Endothelial cell of umbilical vein (primary cell): ENCODE measurements around the gene SPSB1. TPM values are rescaled to one million over a fixed set of nuclear protein-coding genes. Genes with fewer than 3 reads are reported as not detected.

Experiments
- BruUV-seq: library from RNA; stranded (reverse); fragments of 400-500 nt; replicated peaks from 2 replicates; lab custom pipeline; 2021; lab: Mats Ljungman, UMichigan
- CTCF ChIA-PET: fragments of 300-600, 350-600 bp; sonication (Branson Sonifier 250); formaldehyde crosslinking; loops from one replicate; lab custom pipeline; 2021; ENCODE audit warnings: antibody characterized with exemption, inconsistent platforms; lab: Charles Lee
- POLR2A ChIA-PET: fragments of 300-600, 350-600 bp; sonication (Branson Sonifier 250); formaldehyde crosslinking; loops from one replicate; lab custom pipeline; 2021; ENCODE audit warnings: antibody characterized with exemption, inconsistent platforms; lab: Charles Lee
- DNase-seq: peaks from one replicate; pipeline ENCODE4 v3.0.0-alpha.2; 2011; ENCODE audit warnings: low read depth, low spot score
- FAIRE-seq: peaks from 2 replicates; lab custom pipeline; 2011; peaks lifted over from hg19 to GRCh38; lab: Jason Lieb, UNC
- H2AFZ ChIP-seq: 2 replicates; pipeline ENCODE4 v1.6.0; 2012; ENCODE audit warnings: low read depth, low read length, control low read depth, inconsistent platforms
- H3K27ac ChIP-seq: 2 replicates; pipeline ENCODE4 v1.5.1; 2011; ENCODE audit warnings: low read depth, mild to moderate bottlenecking, control low read depth, low read length, moderate library complexity; ENCODE audit not compliant: insufficient read depth
- H3K27me3 ChIP-seq, 2 experiments: 2 replicates each; pipeline versions ENCODE4 v1.6.0 to v1.6.1; 2011; ENCODE audit warnings: low read length in 2 of 2, mixed read lengths in 1 of 2; ENCODE audit not compliant: control insufficient read depth in 2 of 2, insufficient read depth in 2 of 2
- H3K36me3 ChIP-seq, 2 experiments: 2 replicates in 1 of 2; 3 replicates in 1 of 2; pipeline ENCODE4 v1.5.1; 2011; ENCODE audit warnings: low read length in 2 of 2, mild to moderate bottlenecking in 1 of 2, moderate library complexity in 1 of 2; ENCODE audit not compliant: control insufficient read depth in 2 of 2, insufficient read depth in 2 of 2; ENCODE audit errors: extremely low read depth in 1 of 2
- H3K4me1 ChIP-seq: 3 replicates; pipeline ENCODE4 v1.5.1; 2011; ENCODE audit warnings: mild to moderate bottlenecking, low read length; ENCODE audit not compliant: control insufficient read depth, insufficient read depth; ENCODE audit errors: extremely low read depth
- H3K4me2 ChIP-seq: 2 replicates; pipeline ENCODE4 v1.6.1; 2011; ENCODE audit warnings: low read length, control low read depth, mixed read lengths; ENCODE audit not compliant: insufficient read depth
- H3K4me3 ChIP-seq, 3 experiments: fragments of 200-600 bp in 1 of 3; sonication (generic), shearing (Covaris generic) in 1 of 3; replicated peaks in 1 of 3; 2 replicates each; pipeline ENCODE4 v1.5.1; 2011 to 2016; ENCODE audit warnings: control low read depth in 3 of 3, low read length in 3 of 3, mild to moderate bottlenecking in 2 of 3, inconsistent platforms in 1 of 3, low read depth in 1 of 3, moderate library complexity in 1 of 3; ENCODE audit not compliant: insufficient read depth in 1 of 3
- H3K79me2 ChIP-seq: 2 replicates; pipeline ENCODE4 v1.6.0; 2012; ENCODE audit warnings: low read length, inconsistent platforms; ENCODE audit not compliant: control insufficient read depth, insufficient read depth
- H3K9ac ChIP-seq: replicated peaks from 2 replicates; pipeline ENCODE3; 2011; ENCODE audit warnings: low read length, control low read depth; ENCODE audit not compliant: insufficient read depth; ENCODE audit errors: extremely low read depth
- H3K9me1 ChIP-seq: replicated peaks from 3 replicates; pipeline ENCODE4 v1.6.0; 2011; ENCODE audit warnings: mild to moderate bottlenecking, low read length; ENCODE audit not compliant: control insufficient read depth, insufficient read depth; ENCODE audit errors: extremely low read depth
- H3K9me3 ChIP-seq: replicated peaks from 2 replicates; pipeline ENCODE4 v1.5.1; 2012; ENCODE audit warnings: low read length, inconsistent platforms; ENCODE audit not compliant: control insufficient read depth, insufficient read depth
- H4K20me1 ChIP-seq: replicated peaks from 2 replicates; pipeline ENCODE3; 2011; ENCODE audit warnings: mild to moderate bottlenecking, low read length; ENCODE audit not compliant: control insufficient read depth, insufficient read depth; ENCODE audit errors: extremely low read depth
- EZH2 ChIP-seq: IDR thresholded peaks from 2 replicates; pipeline ENCODE4 v1.6.1; 2012; ENCODE audit warnings: borderline replicate concordance, low read depth, mild to moderate bottlenecking, moderate library complexity, low read length, inconsistent platforms; ENCODE audit not compliant: severe bottlenecking
- FOS ChIP-seq: IDR thresholded peaks from 2 replicates; pipeline ENCODE4 v1.6.1; 2011; ENCODE audit warnings: mild to moderate bottlenecking, low read length, moderate library complexity, borderline replicate concordance; ENCODE audit not compliant: insufficient read depth
- GATA2 ChIP-seq: IDR thresholded peaks from 2 replicates; pipeline ENCODE4 v1.7.0; 2011; ENCODE audit warnings: low read depth, mild to moderate bottlenecking, moderate library complexity, mixed read lengths, low read length; ENCODE audit not compliant: insufficient read length, insufficient read depth
- JUN ChIP-seq: IDR thresholded peaks from 2 replicates; pipeline ENCODE4 v1.6.1; 2011; ENCODE audit warnings: borderline replicate concordance, low read depth; ENCODE audit not compliant: insufficient read length, insufficient read depth
- MYC ChIP-seq: IDR thresholded peaks from one replicate; pipeline ENCODE4 v1.6.1; 2011; ENCODE audit warnings: mild to moderate bottlenecking, low read depth, low read length
- POLR2A ChIP-seq: IDR thresholded peaks from 2 replicates; pipeline ENCODE4 v1.6.1; 2012; ENCODE audit warnings: low read depth, mild to moderate bottlenecking, control low read depth, low read length
- POLR2AphosphoS5 ChIP-seq: IDR thresholded peaks from 2 replicates; pipeline ENCODE4 v1.6.1; 2012; ENCODE audit warnings: low read depth, mild to moderate bottlenecking, control low read depth, low read length, moderate library complexity; ENCODE audit not compliant: insufficient read depth
- dilution Hi-C: fragments of 300-500 bp; cut with MboI; formaldehyde crosslinking; loops from one replicate; pipeline ENCODE4 v1.15.0; 2019; ENCODE audit warnings: low sequenced_read_pairs; ENCODE audit not compliant: extremely low pct_ligation_motif_present
- intact Hi-C: fragments of 100-400 bp; cut with micrococcal nuclease; formaldehyde crosslinking; loops from one replicate; pipeline ENCODE4 v1.10.0; 2022
- polyA plus RNA-seq, 4 experiments: library from polyadenylated mRNA; depleted of rRNA in 3 of 4; stranded (reverse) in 3 of 4; unstranded in 1 of 4; fragments of >200 nt; gene quantifications; 2 replicates each; pipeline versions ENCODE4 v1.2.1 to v1.2.3, GENCODE V29; 2011 to 2012; ENCODE audit warnings: missing spikeins in 1 of 4
- total RNA-seq: library from RNA; stranded (reverse); gene quantifications from 2 replicates; pipeline ENCODE4 v1.2.3, GENCODE V29; 2021
- TF ChIP-seq, protein P1 (sequence below), 2 donors: IDR thresholded peaks; 1 replicate in 1 of 2; 2 replicates in 1 of 2; pipeline ENCODE4 v1.5.1; 2011; ENCODE audit warnings: low read length in 2 of 2, mild to moderate bottlenecking in 2 of 2, moderate library complexity in 2 of 2, control low read depth in 1 of 2, inconsistent platforms in 1 of 2, low read depth in 1 of 2; ENCODE audit not compliant: insufficient read depth in 1 of 2; ENCODE audit errors: extremely low read depth in 1 of 2
- TF ChIP-seq, protein P2 (sequence below): IDR thresholded peaks from 2 replicates; pipeline ENCODE4 v1.6.1; 2011; ENCODE audit not compliant: insufficient read depth, insufficient read length

Gene SPSB1
- total and polyA plus RNA-seq, 2 donors (not counting 3 experiments of a cell fraction or from before 2014, with no cell fraction given) = 41.9 to 61.2 TPM

DNA sequence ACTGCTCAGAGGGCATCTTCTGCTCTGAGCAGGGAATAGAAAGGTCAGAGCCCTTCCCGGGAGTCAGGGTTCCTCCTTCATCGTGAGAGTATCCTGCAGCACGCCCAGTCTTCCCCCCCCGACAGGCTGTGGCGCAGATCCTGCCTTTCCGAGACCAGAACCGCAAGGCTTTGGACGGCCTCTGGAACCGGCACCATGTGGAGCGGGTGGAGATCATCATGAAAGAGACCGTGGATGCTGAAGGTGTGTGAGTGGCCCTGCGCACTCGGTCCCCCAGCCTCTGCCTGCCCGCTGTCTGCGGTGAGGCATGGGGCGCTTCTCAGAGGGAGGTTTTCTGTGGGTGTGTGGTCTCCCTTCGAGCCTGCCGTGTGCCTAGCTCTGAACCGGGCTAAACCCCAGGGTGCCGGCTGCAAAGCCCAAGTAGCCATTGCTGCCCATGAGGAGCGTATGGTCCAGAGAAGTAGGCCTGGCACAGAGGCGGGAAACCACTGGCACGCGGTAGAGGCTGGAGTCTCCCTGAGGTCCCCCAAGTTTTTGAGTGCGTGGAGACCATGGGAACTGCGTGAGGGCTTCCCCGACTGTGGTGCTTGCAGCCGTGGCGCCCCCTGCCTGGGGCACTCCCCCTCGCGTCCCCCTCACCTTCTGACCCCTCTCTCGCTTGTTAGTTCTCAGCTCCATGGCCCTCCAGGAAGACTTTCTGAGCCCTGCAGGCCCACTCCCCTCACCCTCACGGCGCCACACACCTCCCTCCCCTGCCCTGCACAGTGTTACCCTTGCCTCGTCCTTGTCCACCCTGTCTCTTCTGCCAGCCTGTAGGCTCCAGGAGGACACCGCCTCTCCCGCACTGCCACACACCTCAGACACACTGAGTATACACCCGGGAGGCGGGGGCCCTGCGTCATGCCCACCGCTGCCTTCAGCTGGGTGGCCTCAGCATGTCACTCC is 45.6 kb upstream of the SPSB1 start:
- BruUV-seq = no TSS peak
- Histone ChIP-seq H3K27ac (no peak overlapping the region), H3K4me1 (peaks cover 6% of the 10 kb centered on the region), H3K9me3 (no peaks in the 10 kb centered on the region), H3K4me2 (no peak overlapping the region), H3K9me1 (no peaks in the 10 kb centered on the region), H3K27me3 (no peaks in the 10 kb centered on the region), H3K79me2 (no peaks in the 10 kb centered on the region), H2AFZ (no peak overlapping the region), H3K36me3 (peaks cover 0 to 11% of the 10 kb centered on the region in 2 experiments), H3K4me3 (no peak overlapping the region), H3K9ac (no peak overlapping the region), H4K20me1 (no peaks in the 10 kb centered on the region)
- dilution Hi-C loops = no loop called here
- intact Hi-C loops = no loop called here
- CTCF ChIA-PET = interaction anchor here (3.3 kb wide), 1 partner anchor 13 kb away, joined by 27 read pairs; the partner anchor contains the start of gene H6PD
- FAIRE-seq (no peak), DNase-seq (no peak)
- TF ChIP-seq POLR2AphosphoS5 (no peak), FOS (no peak), GATA2 (no peak), JUN (no peak), EZH2 (no peak), MYC (no peak), POLR2A (no peak)
- TF ChIP-seq, protein P1, sequence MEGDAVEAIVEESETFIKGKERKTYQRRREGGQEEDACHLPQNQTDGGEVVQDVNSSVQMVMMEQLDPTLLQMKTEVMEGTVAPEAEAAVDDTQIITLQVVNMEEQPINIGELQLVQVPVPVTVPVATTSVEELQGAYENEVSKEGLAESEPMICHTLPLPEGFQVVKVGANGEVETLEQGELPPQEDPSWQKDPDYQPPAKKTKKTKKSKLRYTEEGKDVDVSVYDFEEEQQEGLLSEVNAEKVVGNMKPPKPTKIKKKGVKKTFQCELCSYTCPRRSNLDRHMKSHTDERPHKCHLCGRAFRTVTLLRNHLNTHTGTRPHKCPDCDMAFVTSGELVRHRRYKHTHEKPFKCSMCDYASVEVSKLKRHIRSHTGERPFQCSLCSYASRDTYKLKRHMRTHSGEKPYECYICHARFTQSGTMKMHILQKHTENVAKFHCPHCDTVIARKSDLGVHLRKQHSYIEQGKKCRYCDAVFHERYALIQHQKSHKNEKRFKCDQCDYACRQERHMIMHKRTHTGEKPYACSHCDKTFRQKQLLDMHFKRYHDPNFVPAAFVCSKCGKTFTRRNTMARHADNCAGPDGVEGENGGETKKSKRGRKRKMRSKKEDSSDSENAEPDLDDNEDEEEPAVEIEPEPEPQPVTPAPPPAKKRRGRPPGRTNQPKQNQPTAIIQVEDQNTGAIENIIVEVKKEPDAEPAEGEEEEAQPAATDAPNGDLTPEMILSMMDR (IDR thresholded peaks at IDR 0.05; ENCODE audit: extremely low read depth in 1 of 2, insufficient read depth in 1 of 2, low read depth in 1 of 2, low read length in 2 of 2) = no peak
- TF ChIP-seq, protein P2, sequence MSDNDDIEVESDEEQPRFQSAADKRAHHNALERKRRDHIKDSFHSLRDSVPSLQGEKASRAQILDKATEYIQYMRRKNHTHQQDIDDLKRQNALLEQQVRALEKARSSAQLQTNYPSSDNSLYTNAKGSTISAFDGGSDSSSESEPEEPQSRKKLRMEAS = no peak
- POLR2A ChIA-PET = no interaction called here
